GM12891 (cell line): ENCODE results near the gene CHIT1.

ENCODE experiments used
- DNase-seq: peaks from one replicate; pipeline ENCODE4 v3.0.0; 2011; ENCODE audit warnings: low spot score; ENCODE audit not compliant: insufficient read length
- FAIRE-seq: peaks from 2 replicates; lab custom pipeline; 2011; peaks lifted over from hg19 to GRCh38; lab: Jason Lieb, UNC
- PAX5 ChIP-seq: IDR thresholded peaks from 2 replicates; pipeline ENCODE4 v1.6.1; 2011; ENCODE audit warnings: low read length, moderate library complexity, mild to moderate bottlenecking; ENCODE audit not compliant: insufficient read depth, severe bottlenecking
- POLR2A ChIP-seq: IDR thresholded peaks from 2 replicates; pipeline ENCODE4 v1.6.1; 2011; ENCODE audit warnings: low read depth, low read length, control low read depth
- POLR2AphosphoS5 ChIP-seq: IDR thresholded peaks from 2 replicates; pipeline ENCODE4 v1.6.1; 2011; ENCODE audit warnings: low read depth, low read length, control low read depth
- POU2F2 ChIP-seq: IDR thresholded peaks from 2 replicates; pipeline ENCODE4 v1.6.1; 2011; ENCODE audit warnings: low read depth, mild to moderate bottlenecking, control low read depth, low read length, moderate library complexity
- SPI1 ChIP-seq: IDR thresholded peaks from 2 replicates; pipeline ENCODE4 v1.6.1; 2011; ENCODE audit warnings: low read depth, low read length, control low read depth
- TAF1 ChIP-seq: IDR thresholded peaks from 2 replicates; pipeline ENCODE4 v1.6.1; 2011; ENCODE audit warnings: low read depth, low read length, control low read depth

The CHIT1 gene

DNA sequence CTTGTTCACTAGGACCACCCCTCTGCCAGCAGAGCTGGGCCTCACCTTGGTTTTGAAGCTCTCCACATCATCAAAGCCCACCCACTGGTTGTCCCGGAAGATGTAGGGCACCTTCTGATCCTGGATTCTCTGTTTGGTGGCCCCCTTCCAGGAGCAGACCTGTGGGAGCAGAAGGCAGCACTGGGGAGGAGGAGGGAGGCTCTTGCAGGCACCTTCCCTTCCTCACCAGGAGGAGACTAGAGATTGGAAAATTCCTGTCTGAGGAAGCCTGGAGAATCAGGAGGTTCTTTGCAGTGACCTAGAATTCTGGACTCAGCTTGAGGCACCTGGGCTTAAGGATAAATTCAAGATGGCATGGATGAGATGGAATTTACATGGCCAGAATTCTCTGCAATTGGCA, 10.3 kb downstream of the CHIT1 start:
- FAIRE-seq = no peak
- no peak for DNase-seq
- no peak for TF ChIP-seq POLR2AphosphoS5
- TF ChIP-seq PAX5 = no peak
- TF ChIP-seq TAF1 = no peak
- no peak for TF ChIP-seq POU2F2
- TF ChIP-seq POLR2A = no peak
- TF ChIP-seq SPI1 = no peak

DNA sequence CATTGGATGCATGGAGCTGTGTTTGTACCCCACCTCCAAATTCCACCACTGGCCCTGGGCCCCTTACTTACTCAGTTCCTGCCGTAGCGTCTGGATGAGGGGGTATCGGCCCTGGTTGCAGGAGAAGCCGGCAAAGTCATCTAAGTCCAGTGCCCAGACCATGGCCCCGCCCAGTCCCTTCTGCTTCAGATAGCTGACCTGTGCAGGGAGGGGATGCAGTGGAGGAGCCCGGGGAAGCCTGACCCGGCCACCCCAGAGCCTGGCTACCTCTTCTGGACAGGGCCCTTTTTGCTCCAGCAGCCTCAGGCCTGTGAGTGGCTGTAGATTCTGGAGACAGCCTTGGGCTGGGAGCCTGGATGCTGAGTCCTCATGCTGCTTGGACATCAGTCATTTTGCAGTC, 11.8 kb downstream of the CHIT1 start:
- no peak for FAIRE-seq
- no peak for DNase-seq
- TF ChIP-seq POLR2AphosphoS5 (no peak), TAF1 (no peak), SPI1 (no peak), POLR2A (no peak), PAX5 (no peak), POU2F2 (no peak)

DNA sequence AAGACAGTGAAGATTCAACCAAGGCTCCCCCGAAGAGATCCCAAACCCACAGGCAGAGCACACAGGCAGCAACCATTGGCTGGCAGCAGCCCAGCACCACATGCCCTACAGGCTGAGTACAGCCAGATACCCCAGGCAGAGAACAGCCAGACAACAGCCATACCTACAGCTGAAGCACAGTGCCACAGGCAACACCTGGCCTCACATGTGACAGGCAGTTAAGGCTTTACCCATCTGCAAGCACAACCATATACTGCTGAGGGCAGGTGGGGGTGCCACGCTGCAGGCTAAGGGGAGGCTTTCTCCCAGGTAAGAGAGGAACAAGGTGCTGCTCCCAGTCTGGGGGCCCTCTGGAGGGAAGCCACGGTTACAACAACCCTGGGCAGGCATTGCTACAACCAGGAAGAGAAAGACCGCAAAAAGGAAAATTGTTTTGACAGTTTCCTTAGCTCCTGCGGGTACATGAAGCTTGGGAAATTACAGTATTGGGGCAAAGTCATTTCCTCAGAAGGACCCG, 12.3 kb downstream of the CHIT1 start:
- DNase-seq = no peak
- TF ChIP-seq SPI1 (no peak), PAX5 (no peak), POU2F2 (no peak)
- FAIRE-seq = no peak

DNA sequence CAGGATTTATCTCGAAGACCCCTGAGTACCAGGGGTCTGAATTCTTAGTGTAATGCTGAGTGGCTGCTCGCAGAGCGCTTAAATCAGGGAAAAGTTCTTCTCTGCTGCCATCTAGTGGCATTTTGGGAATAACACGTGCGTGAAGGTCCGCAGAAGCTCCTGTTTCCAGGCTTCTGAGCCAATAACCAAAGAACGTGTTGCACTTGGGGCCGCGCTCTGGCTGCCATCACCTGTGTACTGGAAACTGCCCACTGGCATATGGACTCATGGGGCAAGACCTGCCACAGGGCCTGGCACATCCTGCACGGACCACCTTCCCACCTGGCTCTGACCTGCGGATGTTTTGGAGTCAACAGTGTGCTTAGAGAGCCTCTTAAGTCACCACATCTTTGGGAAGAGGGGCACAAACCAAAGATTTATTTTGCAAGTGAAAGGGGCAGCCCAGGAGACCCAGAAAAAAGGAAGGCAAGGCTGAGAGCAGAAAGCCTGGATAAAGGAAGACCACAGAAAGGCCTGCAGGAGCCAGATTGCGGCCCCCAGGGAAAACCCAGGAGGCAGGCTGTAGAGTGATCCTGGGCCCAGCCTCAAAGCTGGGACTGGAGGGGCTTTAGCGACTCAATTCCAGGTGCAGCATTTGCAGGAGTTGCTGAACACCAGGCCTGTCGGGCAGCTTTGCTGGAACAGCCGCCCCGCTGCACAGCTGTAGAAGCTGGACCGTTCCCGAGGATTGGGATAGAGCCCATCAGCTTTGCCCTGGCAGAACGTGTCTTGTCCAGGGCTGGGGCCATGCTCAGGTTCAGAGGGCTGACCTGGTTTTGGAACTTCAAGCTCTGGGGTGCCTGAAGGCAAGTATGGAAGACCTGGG, 13.0 kb downstream of the CHIT1 start:
- DNase-seq (peak; percentile 29), FAIRE-seq (peak; percentile 58)
- TF ChIP-seq TAF1 = no peak
- no peak for TF ChIP-seq PAX5
- TF ChIP-seq POLR2A = no peak
- TF ChIP-seq POLR2AphosphoS5 = no peak
- no peak for TF ChIP-seq SPI1
- TF ChIP-seq POU2F2 = no peak

DNA sequence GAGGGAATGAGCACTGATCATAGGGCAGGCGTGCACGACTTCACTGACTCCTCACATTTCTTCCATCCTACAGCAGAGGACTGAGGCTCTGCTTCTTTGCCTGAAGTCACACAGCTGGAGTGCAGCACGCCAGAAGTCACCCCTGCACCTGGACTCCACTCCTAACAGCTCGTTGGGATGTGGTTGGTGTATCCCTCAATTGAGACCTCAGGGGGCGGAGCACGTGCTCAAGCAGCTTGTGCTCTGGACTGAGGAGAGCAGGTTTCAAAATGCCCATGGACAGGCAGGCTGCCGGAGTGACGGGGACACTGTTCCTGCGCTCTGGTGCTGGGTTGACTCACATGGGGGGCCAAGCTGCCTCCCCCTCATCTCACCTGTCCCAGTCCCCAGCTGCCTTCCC, 13.9 kb downstream of the CHIT1 start:
- FAIRE-seq (no peak), DNase-seq (no peak)
- TF ChIP-seq POLR2A = no peak
- TF ChIP-seq POU2F2 = no peak
- no peak for TF ChIP-seq POLR2AphosphoS5
- TF ChIP-seq TAF1 = no peak
- TF ChIP-seq SPI1 = no peak
- TF ChIP-seq PAX5 = no peak

DNA sequence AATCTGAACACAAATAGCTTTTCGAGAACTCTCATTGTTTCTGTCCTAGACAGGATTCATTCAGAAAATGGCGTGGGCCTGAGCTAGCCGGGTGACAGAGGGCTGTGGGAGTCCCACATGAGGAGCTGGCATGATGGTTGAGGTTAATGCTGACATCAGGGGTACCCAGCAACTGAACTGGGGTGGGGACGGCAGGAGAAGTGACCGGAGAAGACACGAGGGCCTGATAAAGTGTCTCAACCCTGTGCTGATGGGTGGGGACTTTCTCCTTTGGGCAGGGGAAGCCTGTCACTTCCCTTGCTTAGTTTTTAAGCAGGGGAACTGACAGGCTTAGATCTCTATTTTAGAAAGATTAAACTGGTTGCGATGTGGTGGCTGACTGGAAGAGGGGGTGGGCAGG, 14.6 kb downstream of the CHIT1 start:
- TF ChIP-seq TAF1 (no peak), POU2F2 (no peak), SPI1 (no peak), PAX5 (no peak), POLR2A (no peak), POLR2AphosphoS5 (no peak)
- no peak for DNase-seq
- FAIRE-seq = no peak

DNA sequence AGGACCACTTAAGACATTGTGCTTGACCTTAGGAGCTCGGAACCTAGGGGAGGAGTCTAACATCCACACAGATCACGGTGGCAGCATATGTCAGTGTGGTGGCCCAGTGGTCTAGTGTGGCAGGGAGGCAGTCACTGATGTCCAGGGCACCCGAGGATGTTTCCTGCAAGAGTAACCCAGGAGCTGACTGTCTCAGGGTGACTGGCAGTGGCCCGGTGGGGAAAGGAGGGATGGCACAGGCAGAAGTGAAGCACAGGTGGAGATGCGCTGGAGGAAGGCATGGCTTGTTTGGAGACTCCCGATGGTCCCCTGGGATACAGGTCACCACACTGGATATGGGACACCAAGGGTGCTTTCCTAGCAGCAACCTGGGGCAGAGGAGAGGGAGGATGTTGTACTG, 16.3 kb downstream of the CHIT1 start:
- TF ChIP-seq PAX5 (no peak), TAF1 (no peak), POLR2AphosphoS5 (no peak), SPI1 (no peak), POLR2A (no peak), POU2F2 (no peak)
- FAIRE-seq = no peak
- DNase-seq = no peak

DNA sequence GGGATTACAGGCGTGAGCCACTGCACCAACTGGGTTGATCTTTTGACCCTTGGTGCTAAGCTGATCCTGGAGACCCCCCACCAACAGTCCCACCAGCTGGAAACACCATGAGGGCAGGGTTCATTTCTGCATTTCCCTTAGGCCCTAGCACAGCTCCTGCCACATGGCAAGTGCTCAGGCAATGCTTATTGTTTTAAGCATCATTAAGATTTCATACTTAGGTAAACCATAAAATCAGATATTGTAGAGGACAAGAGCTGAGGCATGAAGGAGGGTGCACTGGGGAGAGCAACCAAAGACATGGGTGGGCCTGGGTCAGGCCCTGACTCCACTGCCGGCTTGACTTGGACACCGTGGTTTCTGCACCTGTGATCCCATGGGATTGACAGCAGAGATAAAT, 17.7 kb downstream of the CHIT1 start:
- TF ChIP-seq POU2F2 = no peak
- TF ChIP-seq POLR2AphosphoS5 = no peak
- TF ChIP-seq POLR2A = no peak
- no peak for TF ChIP-seq SPI1
- TF ChIP-seq PAX5 = no peak
- TF ChIP-seq TAF1 = no peak
- DNase-seq = no peak
- FAIRE-seq = no peak

DNA sequence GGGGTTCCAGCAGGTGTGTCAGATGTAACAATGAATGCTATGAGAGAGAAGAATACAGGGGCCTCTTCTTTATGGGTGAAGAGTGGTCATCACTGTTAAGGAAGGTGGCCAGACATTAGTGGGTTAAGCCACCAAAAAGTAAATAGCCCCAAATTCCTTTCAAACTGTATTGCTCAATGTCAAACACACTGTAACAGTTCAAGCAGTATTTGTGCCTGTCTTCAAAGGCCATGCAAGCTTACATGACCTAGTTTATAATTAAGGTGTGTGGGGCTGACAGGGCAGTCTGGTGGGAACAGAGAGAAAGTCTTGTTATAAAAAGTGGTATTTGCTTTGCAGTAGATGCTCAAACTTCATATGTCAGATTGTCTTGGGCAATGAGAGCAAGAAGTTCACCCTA, 18.5 kb downstream of the CHIT1 start:
- FAIRE-seq (no peak), DNase-seq (no peak)
- no peak for TF ChIP-seq POU2F2
- no peak for TF ChIP-seq PAX5
- no peak for TF ChIP-seq POLR2AphosphoS5
- no peak for TF ChIP-seq POLR2A
- no peak for TF ChIP-seq TAF1
- TF ChIP-seq SPI1 = no peak
